G401 (cell line): ENCODE measurements around the gene CYP4V2. TPM values are rescaled to one million over a fixed set of nuclear protein-coding genes. Genes with fewer than 3 reads are reported as not detected.

ENCODE experiments used
- DNase-seq: peaks from one replicate; pipeline ENCODE4 v3.0.0-alpha.2; 2015; ENCODE audit warnings: low spot score
- in situ Hi-C: cut with HindIII; loops from 2 replicates; pipeline ENCODE4 v1.10.0; 2016; ENCODE audit warnings: low sequenced_read_pairs, mixed read lengths
- total RNA-seq: library from RNA; depleted of rRNA; stranded (reverse); fragments of >200 nt; shearing (Covaris generic); gene quantifications from 2 replicates; pipeline ENCODE4 v1.2.3, GENCODE V29; 2014

Gene CYP4V2
- total RNA-seq, 1 experiment from 2014 or later = 2.7 TPM

DNA sequence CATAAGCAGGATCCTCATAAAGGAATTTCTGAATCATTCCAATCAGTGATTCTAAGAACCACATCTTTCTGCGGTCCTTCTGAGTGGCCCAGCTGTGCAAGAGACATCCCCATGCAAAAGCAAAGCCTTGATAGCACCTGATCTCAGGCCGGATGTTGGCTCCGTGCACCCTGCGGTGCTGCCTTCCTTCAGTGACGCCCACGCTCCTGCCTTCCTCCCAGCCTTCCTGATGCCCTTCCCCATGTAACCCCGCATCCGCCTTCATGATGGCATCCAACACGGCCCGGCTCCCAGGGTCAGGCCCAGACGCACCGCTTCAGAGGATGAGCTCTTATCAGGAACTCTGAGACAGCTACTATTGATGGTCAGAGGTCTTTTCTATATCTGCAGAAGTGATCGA is 20.4 kb upstream of the CYP4V2 start:
- in situ Hi-C loops = no loop called here
- DNase-seq = no peak

DNA sequence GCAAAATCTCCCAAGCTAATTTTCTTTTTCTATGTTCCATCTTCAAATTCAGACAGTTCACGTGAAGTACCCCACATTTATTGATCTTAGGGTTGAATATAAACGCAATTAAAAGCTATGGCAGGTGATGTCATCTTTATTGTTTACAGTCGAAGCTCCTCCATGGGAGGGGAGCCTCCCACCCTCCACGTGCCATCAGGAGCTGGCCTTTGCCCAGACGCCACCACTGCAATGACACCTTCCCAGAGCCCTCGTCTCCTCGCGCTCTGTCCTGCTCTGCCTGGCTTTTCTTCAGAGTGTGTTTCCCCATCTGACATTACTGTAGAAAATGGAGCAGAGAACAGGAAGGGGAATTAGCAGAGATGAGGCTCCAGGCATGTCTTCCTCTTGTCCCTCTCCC is 18.8 kb upstream of the CYP4V2 start:
- in situ Hi-C loops = no loop called here

DNA sequence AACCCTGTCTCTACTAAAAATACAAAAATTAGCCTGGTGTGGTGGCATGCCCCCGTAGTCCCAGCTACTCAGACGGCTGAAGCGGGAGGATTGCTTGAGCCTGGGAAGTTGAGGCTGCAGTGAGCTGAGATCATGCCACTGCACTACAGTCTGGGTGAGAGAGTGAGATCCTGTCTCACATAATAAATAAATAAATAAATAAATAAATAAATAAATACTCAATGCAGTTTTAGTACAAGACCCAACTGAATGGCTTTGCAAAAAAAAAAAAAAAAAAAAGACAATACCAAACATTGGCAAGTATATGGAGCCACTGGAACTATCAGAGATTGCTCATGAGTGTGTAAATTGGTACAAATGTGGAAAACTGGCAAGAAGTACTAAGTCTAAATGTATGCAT is 3.3 kb upstream of the CYP4V2 start:
- in situ Hi-C loops = no loop called here

More for the DNA sequence above, 18.8 kb upstream of the CYP4V2 start:
- no peak for DNase-seq

GRCh38 chr4:186189656-186190055 is 1.7 kb upstream of the CYP4V2 start:
- DNase-seq = no peak
- in situ Hi-C loops = no loop called here

More for the DNA sequence above, 3.3 kb upstream of the CYP4V2 start:
- DNase-seq = no peak

DNA sequence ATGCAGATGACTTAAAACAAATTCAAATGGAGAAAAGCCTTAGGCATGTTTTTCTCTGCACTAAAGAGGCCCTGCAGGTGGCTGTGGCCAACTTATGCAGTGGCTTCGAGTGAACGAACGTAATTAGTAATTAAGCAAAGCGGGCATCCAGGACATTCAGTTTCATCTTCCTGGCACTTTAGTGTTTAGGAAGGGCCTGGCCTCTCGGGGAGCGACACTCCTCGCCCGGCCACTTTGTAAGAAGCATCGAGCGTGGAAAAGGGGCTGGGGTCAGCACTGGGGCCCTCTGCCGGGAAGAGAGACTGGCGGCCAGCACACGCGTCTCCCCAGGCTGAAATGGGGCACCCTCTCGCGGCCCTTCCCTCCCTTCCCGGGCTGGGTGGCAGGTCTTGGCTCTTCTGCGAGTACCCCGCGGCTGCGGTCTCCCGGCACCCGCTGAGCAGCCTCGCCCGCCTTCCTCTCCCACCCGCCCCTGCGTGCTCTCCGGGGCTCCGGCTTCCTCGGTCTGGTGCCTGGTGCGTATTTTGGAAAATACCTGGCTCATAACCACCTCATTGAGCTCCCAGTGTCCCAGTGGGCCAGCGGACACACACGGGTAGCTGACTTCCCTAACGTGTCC is 677 bp upstream of the CYP4V2 start:
- DNase-seq = peak; percentile 61
- in situ Hi-C loops = no loop called here

DNA sequence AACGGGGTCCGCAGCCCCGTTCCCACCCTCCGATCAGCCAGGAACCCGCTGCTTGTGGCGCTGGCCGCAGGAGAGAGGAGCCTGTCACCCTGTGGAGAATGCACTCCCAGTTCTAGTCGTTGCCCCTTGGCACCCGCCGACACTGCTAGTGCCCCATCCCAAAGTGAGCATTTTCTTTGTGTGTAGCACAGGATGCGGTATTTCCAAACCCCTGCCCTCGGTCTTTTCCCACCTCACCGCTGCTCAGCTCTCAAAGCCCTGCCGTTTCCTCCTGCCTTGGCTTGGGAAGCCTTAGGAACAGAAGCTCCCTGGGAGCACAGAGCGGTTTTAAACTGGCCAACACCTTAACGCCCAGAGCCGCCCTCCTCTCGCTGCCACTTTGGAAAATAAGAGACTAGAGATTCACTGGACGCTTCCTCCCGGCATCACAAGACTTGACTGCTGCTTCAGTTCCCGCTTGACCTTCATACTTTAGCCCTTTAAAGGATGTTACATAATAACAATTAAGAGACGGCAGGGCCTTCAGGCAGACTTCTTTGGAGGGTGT is 772 bp downstream of the CYP4V2 start:
- peak; percentile 78 for DNase-seq
- in situ Hi-C loops = no loop called here

DNA sequence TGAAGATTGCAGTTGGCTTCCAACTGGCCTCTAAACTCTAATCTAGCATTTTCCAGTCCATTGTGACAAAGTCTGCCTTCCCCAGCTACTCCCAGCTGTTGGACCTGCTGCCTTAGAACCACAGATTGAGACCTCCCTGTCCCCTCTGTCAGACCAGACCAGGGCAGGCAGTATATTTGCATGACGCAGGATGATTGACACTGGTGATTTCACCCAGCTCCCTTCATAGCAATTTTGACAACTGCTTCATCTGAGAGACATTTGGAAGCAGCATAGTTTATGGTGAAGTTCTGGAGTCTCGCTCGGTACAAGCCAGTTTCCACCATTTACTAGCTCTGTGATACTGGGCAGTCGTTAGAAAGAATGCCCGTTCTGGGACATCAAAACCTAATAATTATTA is 2.5 kb downstream of the CYP4V2 start:
- in situ Hi-C loops = no loop called here
- no peak for DNase-seq

DNA sequence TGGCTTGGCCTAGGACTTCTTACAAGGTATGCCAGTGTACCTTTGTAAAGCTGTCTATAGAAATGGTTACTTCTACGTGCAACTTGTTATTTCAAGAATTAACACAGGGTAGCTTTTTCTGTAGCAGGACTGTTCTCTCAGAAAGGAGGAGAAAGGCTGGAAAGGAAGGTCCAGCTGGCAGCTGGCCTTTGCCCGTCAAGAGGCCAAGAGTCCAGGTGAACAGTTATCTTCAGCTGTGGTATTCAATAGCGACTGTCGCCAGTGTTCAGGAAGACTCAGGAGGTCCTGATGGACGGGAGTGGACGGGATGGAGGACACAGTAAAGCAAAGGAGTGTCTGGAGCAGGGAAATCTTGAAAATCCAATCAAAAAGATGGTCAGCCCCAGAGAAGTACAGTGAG is 4.7 kb downstream of the CYP4V2 start:
- no peak for DNase-seq
- in situ Hi-C loops = no loop called here

DNA sequence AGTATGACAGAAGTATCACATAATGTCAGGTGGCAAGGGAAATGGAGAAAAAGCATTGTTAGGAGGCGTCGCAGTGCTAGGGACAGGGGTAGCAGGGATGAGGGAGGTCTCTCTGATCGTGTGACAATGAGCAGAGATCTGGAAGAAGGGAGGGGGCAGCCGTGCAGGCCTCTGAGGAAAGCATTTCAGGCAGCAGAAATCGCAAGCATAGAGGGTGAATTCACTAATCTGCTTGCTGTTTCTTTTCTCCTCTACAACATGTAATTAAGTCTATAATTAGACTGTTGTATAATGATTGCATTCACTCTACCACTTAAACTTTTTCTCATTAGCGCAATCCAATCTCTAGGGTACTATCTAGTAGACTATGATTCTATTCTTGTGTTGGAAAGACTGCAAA is 9.1 kb downstream of the CYP4V2 start:
- in situ Hi-C loops = no loop called here
- DNase-seq = no peak

DNA sequence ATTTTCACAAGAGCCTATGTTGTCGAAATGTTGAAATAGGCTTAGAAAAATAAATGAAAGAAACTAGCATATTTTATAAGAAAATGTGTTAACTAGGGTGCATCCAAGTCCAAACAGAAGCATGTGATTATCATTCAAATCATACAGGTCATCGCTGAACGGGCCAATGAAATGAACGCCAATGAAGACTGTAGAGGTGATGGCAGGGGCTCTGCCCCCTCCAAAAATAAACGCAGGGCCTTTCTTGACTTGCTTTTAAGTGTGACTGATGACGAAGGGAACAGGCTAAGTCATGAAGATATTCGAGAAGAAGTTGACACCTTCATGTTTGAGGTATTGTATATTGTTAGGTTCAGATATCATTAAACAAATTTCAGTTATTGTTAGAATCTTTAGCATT is 9.6 kb downstream of the CYP4V2 start:
- no peak for DNase-seq
- in situ Hi-C loops = no loop called here

GRCh38 chr4:186201535-186202230 is 10.3 kb downstream of the CYP4V2 start:
- DNase-seq = peak; percentile 39
- in situ Hi-C loops = no loop called here

- in situ Hi-C loops = no loop called here
- DNase-seq = no peak
Measured at GRCh38 chr4:186202490-186203140, 11.2 kb downstream of the CYP4V2 start.

GRCh38 chr4:186203406-186203805 is 12.0 kb downstream of the CYP4V2 start:
- in situ Hi-C loops = no loop called here
- no peak for DNase-seq

DNA sequence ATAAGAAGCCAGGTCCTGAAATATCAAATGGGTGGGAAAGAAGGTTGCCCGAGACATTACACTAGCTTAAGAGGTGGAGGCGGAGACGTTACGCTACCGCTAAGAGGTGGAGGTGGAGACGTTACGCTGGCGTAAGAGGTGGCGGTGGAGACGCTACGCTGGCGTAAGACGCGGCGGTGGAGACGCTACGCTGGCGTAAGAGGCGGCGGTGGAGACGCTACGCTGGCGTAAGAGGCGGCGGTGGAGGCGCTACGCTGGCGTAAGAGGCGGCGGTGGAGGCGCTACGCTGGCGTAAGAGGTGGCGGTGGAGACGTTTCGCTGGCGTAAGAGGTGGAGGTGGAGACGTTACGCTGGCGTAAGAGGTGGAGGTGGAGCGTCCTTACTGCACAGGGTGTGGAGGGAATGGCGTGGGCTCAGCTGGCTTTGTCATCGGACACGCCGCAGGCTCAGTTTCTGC is 12.8 kb downstream of the CYP4V2 start:
- peak; percentile 75 for DNase-seq
- in situ Hi-C loops = no loop called here

GRCh38 chr4:186204686-186205085 is 13.3 kb downstream of the CYP4V2 start:
- DNase-seq = no peak
- in situ Hi-C loops = no loop called here

- no peak for DNase-seq
- in situ Hi-C loops = no loop called here
Measured at GRCh38 chr4:186205156-186205555, 13.8 kb downstream of the CYP4V2 start.

DNA sequence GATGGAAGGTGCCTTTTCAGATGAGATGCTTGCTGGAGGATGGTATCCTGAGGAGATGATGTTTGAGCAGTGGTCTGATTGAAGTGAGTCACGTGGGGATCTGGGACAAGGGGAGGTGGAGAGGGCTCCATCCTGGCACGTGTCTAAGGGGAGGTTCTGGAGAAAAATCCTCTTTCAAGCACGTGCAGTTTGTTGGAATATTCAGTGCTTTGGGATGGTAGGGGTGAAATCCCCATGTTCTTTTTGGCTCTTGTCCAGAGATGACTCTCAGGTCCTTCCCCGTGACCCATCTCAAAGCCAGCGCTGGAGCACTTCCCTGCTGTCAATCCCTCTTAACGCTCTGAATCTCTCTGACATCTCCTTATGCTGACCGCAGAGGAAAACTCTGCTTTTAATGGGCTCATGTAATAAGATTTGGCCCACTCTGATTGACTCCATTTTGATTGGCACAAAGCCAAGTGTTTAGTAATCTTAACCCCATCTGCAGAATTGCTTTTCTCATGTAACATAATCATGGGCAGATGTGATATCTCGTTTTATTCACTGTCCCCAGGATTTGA is 25.2 kb downstream of the CYP4V2 start:
- in situ Hi-C loops = no loop called here
- DNase-seq = no peak

DNA sequence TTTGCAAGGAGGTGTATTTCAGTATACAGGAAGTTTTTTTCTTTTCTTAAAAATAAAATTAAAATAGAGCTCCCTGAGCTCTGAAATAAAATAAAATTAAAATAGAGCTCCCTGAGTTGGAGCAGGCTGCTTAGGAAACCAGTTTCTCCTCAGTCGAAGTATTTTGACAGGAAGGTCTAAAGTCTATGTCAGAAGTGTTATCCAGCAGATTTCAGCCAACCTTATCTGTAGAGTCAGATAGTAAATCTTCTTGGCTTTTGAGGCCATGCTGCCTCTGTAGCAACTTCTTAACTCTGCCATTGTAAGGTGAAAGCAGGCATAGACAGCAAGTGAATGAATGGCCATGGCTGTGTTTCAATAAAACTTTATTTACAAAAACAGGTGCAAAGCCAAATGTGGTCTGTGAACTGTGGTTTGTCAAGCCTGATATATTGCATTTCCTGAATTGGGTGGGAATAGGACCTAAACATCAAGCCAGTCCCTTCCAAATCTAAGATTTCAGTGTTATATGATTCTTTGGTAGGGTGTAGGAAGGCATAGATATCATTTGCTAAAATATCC is 26.4 kb downstream of the CYP4V2 start:
- DNase-seq = no peak
- in situ Hi-C loops = no loop called here

DNA sequence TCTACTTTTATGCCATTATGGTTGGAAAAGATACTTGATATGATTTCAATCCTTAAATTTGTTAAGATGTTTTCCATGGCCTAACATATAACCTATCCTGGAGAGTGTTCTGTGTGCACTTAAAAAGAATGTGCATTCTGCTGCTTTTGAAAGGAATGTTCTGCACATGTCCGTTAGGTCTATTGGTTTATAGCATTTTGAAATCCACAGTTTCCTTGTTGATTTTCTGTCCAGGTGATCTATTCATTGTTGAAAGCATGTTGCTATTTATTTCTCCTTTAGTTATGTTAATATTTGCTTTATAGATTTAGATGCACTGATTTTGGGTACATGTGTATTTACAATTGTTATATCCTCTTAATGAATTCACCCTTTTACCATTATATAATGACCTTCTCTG is 30.3 kb downstream of the CYP4V2 start:
- no peak for DNase-seq
- in situ Hi-C loops = no loop called here

- in situ Hi-C loops = no loop called here
- DNase-seq = no peak
Measured at GRCh38 chr4:186225848-186226247, 34.5 kb downstream of the CYP4V2 start.
